HL-60 (cell line): Measurements from ENCODE around the gene FLG2.
A peak's percentile ranks its signal among the peaks of the same experiment; 100 is the strongest.

Source experiments
- DNase-seq, 2 experiments: peaks; one replicate each; pipeline ENCODE4 v3.0.0-alpha.2; 2010 to 2020; ENCODE audit warnings: low read depth in 1 of 2, low spot score in 1 of 2
- H3K27ac ChIP-seq: fragments of 250-450 bp; sonication (Bioruptor Pico); replicated peaks from 2 replicates; pipeline ENCODE4 v1.5.1; 2020; ENCODE audit warnings: mild to moderate bottlenecking, moderate library complexity
- H3K27me3 ChIP-seq: fragments of 250-450 bp; sonication (Bioruptor Pico); 2 replicates; pipeline ENCODE4 v1.5.1; 2021; ENCODE audit warnings: mild to moderate bottlenecking, moderate library complexity; ENCODE audit not compliant: insufficient read depth, poor library complexity, severe bottlenecking
- H3K4me3 ChIP-seq: replicated peaks from 2 replicates; pipeline ENCODE4 v1.5.1; 2011; ENCODE audit warnings: mild to moderate bottlenecking, control low read depth, low read length; ENCODE audit not compliant: insufficient read depth
- CTCF ChIP-seq: IDR thresholded peaks from one replicate; pipeline ENCODE4 v1.5.1; 2011; ENCODE audit warnings: low read length, control low read depth, inconsistent platforms; ENCODE audit not compliant: insufficient read depth
- GABPA ChIP-seq: IDR thresholded peaks from 2 replicates; pipeline ENCODE4 v1.6.1; 2012; ENCODE audit warnings: low read depth
- POLR2AphosphoS5 ChIP-seq: IDR thresholded peaks from 2 replicates; pipeline ENCODE4 v1.6.1; 2012; ENCODE audit warnings: low read depth
- REST ChIP-seq: IDR thresholded peaks from 2 replicates; pipeline ENCODE4 v1.6.1; 2012; ENCODE audit warnings: low read depth; ENCODE audit not compliant: insufficient replicate concordance
- SPI1 ChIP-seq: IDR thresholded peaks from 2 replicates; pipeline ENCODE4 v1.6.1; 2012; ENCODE audit warnings: low read depth, mild to moderate bottlenecking, borderline replicate concordance

Gene FLG2

GRCh38 chr1:152347116-152347728 lies 12.6 kb downstream of the FLG2 start:
- TF ChIP-seq SPI1 (no peak), CTCF (peak; percentile 84), POLR2AphosphoS5 (no peak)
- Histone ChIP-seq H3K4me3 (no peak overlapping the region), H3K27me3 (peaks cover 8% of the 10 kb centered on the region), H3K27ac (no peak overlapping the region)
- peak; percentile 22 to 47 for DNase-seq

- DNase-seq: no peak
- peaks cover 9% of the 10 kb centered on the region for H3K27me3 ChIP-seq
- H3K27ac ChIP-seq: no peak overlapping the region
- TF ChIP-seq REST (no peak), CTCF (no peak), SPI1 (no peak), GABPA (no peak), POLR2AphosphoS5 (no peak)
- H3K4me3 ChIP-seq: no peak overlapping the region
These were observed 15.4 kb downstream of the FLG2 start for GRCh38 chr1:152344438-152344837.

GRCh38 chr1:152343006-152343405 lies 16.8 kb downstream of the FLG2 start:
- no peak for TF ChIP-seq POLR2AphosphoS5
- no peak for TF ChIP-seq SPI1
- no peak for TF ChIP-seq GABPA
- TF ChIP-seq REST: no peak
- no peak for TF ChIP-seq CTCF
- Histone ChIP-seq H3K27me3 (peaks cover 9% of the 10 kb centered on the region), H3K27ac (no peak overlapping the region), H3K4me3 (no peak overlapping the region)
- no peak for DNase-seq

GRCh38 chr1:152335399-152335798 lies 24.4 kb downstream of the FLG2 start:
- DNase-seq: no peak
- Histone ChIP-seq H3K4me3 (no peak overlapping the region), H3K27ac (no peak overlapping the region), H3K27me3 (peaks cover 4% of the 10 kb centered on the region)
- TF ChIP-seq CTCF: no peak
- TF ChIP-seq REST: no peak
- no peak for TF ChIP-seq GABPA
- TF ChIP-seq SPI1: no peak
- TF ChIP-seq POLR2AphosphoS5: no peak
